Activated CD4-positive, alpha-beta T cell treated with anti-CD3 and anti-CD28 coated beads, Interleukin-2, Interleukin-6, amounts not matched to agents 100 ng/mL and 50 ng/mL, durations not matched to agents 16 hours and 8 hours (primary cell): ENCODE measurements around the gene MRPL36.

Experiments used
- DNase-seq: peaks from one replicate; pipeline ENCODE4 v3.0.0-alpha.2; 2020

The MRPL36 gene

DNA sequence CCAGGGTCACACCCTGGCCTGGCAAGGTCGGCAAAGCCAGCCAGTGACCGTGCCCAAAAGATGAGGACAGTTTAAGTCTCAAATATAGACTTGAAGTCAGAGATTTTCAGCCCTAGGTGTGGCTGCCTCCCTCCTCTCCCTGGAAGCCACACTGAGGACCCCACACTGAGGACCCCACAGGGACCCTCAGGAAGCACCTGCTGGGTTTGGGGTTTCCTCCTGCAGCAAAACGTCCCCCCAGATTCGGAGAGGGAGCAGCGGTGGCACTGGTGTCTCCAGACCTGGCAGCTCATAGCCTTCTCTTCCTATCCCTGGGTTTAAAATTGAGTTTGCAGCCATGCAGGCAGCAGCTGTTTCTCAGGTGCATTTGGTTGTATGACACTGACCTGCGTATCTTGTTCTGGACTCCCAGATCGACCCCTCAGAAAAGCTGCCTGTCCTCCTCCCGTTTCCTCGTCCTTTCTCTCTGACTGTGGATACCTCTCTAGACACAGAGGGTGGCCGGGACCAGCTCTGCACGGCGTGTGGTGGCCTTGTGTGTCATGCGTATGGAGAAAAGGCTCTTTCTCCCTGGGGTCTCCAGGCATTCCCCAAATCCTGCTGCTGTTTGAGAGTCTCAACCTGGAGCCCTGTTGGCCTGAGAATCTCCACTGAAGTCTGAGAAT lies 36.6 kb downstream of the MRPL36 start:
- no peak for DNase-seq

DNA sequence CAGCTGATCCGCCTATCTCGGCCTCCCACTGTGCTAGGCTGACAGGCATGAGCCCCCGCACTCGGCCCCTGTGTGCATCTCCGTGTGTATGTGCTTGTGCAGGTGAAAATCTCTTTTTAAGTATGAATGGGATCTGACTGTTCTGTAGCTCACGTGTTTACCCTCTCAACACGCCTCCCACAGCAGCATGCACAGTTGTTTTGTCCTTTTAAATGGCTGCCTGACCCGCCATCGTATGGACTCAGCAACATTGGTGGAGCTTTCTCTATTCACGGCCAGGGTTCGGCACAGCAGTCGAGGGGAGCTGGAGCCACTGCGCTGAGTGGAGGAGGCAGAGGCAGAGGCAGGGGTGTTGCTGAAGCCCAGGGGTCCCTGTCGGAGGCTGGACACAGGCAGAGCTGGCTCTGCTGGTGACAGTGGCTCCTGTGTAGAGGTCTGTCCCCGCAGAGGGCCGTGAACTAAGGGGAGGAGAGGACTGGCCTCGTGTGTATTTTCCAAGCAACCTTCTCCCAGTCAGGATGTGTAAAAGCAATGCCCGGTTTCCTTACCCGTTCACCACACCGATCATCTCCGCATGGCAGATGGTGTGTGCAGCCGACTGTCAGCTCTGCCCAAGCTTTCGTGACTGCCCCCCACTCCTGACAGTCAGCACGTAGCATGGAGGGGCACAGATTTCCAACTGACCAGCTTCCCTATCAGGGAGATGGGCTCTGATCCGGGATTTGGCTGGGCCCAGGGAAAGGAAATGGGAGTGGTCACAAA lies 37.3 kb downstream of the MRPL36 start:
- no peak for DNase-seq

DNA sequence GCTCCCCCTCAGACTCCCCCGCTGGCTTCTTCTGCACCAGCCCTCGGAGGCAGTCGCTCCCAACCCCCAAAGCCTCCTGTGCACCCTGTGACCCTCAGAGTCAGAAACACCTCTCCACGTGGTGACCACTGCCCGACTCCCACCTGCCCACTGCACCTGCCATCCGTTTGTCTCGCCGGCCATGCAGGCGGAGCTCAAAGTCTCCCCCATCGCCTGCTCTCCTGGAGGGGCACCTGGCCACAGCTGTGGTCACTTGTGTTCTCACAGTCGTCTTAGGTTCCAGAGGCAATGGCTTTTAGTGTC lies 38.2 kb downstream of the MRPL36 start:
- no peak for DNase-seq

DNA sequence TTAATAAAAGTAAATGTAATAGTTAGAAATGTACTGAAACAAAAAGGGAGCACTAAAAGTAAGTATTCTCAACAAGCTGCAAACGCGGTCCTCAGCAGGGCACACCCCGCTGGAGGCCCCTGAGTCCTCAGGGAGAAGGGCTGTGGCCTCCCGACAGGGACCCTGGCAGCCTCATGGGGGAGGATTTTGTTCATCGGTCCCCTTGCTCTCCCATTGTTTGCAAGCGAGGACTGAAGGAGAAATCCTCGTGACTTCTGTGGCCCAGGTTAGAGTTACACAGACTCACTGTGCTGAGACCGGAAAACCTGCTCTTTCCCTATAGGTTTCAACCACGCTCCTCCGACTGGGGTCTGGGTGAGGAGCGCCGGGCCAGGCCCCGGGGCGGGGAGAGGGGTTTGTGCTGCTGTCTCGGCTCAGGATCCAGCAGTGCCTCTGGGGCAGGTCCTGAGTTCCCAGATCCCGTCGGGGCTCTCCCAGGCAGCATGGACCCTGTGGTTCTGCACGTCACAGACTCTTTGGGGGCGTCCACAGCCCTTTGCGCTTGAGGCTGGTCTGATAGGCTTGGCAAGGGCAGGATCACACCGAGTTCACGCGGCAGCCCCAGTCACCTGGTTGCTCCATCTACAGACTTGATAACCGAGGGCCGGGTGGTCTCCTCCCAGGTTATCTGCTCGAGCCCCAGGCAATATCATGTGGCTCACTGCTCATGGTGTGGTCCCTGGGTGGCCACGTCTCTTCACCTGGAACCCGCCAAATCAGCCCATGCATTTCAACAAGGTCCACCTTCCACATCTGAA lies 38.8 kb downstream of the MRPL36 start:
- DNase-seq, result no peak

DNA sequence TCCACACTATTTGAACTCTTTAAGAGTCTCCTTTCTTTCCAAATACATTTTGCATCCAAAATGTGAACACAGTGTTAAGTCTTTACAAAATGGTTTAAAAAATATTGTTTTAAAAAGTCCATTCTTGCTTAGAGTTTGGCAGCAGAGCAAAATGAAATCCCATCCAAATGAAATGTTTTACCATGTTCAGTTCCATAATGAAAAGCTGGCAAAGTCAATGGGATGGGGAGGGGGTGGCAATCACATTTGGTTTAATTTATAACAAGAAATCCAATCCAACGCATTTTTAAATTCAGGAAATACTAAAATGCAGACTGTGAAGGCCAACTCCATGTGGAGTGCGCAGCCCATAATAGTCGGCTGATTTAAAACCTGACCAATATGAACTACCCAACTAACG lies 39.4 kb downstream of the MRPL36 start:
- no peak for DNase-seq

DNA sequence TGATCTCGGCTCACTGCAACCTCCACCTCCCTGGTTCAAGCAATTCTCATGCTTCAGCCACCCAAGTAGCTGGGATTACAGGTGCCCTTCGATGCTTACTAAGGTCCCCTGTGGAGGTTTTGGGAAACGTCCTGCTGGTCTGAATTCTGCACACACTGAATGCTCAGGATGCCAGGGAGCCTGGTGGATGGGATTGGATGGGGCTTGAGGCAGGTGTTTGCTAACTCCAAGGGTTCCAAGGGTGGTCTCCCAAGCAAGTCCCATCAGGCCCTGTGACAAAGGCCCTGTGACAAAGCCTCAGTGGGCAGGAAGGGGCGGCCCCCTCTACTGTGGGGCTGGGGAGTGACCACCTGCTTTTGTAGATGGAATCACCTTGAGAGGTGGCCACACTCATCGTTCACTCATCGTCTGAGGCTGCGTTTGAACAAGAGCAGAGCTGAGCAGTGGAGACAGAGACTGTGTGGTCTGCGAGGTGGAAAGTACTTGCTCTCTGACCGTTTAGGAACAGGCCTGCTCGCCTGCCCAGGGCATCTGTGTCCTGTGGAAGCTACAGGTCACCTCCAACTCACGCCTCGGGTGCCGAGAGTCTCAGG lies 40.2 kb downstream of the MRPL36 start:
- DNase-seq, result no peak

DNA sequence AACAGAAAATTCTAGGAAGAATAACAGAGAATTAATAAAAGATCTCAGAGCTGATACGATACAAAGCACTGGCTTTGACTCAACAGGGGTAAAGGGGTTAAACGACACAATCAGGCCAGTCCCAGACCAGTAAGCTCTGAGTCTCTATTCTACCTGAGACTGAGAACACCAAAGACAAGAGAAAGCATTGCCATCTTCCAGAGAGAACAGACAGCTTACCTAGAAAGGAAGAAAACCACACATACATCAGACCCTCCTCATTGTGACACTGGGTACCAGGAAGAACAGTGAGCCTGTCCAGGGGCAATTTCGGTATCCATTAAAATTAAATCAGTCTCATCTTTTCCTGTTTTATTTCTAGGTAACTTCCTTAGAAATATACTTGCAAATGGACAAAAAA lies 41.1 kb downstream of the MRPL36 start:
- DNase-seq, result no peak

DNA sequence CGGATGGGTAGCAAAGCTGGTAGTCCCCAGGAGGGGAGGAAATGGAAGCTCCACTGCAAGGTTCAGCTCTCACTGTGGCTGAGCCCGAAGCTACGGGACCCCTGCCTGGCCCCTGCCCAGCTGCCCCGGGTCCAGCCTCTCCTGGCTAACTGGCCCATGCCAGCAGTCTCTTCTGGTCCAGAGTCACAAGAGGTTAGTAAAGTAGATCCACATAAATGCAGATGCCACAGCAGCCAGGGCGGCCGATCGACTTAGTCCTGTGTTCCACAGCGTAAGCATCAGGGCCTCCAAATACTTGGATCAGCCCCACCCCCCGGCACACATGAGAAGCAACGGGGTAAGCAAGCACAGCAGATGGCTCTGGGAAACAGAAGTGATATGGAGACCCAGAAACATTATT lies 42.1 kb downstream of the MRPL36 start:
- no peak for DNase-seq

DNA sequence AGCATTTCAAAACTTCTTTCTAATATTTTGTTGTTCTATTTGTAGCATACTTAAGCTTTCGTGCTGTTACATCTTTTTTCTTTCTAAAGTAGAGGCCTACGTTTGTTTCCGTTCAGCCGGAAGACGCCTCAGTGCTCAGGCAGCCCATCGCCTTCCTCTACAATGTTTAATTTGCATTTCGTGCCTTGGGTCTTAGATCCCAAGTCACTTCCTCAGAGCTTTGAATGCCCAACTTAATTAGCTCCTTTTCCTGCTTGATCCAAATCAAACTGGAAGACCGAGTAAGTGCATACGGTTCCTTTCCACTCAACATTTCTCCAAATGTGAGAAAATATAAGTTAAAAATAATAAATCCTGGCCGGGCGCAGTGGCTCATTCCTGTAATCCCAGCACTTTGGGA lies 43.2 kb downstream of the MRPL36 start:
- no peak for DNase-seq

DNA sequence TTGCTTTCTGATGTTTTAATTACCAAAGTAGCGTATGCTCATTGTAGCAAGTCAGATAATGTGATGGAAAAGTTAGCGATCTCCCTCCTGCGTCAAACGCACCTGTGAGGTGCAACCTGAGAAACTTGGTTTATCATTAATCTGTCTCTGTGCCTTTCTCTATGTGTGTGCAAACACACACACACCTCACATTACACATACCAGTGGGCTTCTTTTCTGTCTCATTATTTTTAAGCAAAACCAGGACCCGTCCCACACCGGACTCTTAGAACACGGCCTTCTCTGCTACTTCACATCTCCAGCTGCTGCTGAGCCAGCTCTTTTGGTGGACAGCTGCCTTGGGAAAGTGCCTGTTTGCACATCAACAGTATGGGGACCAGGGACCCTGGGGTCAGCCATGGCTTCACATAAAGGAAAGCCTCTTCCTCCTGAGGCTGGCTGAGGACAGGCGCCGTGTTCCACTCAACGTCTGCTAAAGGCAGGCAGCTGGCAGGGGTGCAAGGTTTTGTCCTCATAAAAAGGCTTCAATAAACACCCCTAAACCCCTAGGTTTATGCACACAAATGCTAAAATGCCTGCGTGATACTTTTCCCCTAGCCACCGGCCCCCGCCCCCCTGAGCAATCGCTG lies 44.2 kb downstream of the MRPL36 start:
- no peak for DNase-seq

DNA sequence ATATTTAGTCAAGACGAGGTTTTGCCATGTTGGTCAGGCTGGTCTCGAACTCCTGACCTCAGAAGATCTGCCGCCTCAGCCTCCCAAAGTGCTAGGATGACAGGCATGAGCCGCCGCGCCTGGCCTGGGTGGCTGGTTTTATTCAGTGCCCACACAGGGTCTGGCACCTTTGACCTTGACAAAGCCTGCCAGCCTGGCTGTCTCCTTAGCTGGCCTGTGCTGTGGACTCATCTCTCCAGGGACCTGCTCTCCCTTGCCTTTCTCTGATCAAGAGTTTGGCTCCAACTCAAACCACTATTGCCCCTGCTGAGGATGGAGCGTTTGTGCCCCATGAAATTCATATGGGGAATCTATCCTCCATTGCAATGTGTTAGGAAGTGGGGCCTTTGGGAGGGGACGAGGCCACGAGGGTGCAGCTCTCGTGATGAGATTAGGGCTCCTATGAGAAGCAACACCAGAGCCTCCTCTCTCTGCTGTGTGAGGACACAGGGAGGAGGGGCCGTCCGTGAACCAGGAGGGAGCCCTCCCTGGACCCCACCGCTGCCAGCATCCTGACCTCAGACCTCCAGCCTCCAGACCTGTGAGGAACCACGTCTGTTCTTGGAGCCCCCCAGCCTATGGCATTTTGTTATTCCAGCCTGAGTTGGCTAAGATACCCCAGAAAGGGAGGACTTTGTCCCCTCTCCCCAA lies 45.0 kb downstream of the MRPL36 start:
- DNase-seq, result no peak

DNA sequence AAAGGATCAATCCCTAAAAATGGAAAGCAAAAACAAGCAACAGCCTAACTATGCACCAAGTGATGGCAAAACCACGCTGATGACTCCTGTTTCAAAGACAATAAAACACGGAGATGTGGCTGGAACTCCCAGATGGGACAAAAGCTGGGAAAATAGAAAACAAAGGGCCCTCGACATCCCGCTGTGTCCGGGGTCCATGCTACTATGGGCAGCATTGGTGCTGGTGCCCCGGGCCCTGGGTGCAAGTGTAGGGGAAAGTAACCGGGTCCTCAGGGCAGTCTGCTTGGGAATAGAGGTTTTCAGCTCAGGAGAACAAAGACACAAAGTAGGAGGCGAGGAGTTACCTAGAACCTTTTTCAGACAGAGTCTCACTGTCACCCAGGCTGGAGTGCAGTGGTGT lies 46.1 kb downstream of the MRPL36 start:
- DNase-seq, result no peak

DNA sequence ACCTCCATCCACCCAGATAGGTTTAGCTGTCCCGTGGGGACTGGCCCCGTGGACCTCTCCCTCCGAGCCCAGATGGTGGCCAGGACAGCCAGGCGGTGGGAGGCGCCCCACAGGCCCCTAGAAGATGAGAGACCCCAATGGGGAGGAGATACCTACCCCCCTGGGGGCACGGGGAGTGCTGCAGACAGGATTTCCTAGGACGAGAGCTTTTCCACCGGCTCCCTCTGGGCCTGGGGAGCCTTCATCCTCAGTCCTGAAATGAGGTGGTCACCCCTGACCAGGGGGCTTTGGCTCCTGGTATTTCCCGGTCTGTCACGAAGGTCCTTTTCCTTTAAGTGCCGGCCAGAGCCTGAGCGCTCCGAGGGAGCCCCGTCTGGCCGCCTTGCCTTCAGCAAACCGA lies 46.8 kb downstream of the MRPL36 start:
- no peak for DNase-seq

DNA sequence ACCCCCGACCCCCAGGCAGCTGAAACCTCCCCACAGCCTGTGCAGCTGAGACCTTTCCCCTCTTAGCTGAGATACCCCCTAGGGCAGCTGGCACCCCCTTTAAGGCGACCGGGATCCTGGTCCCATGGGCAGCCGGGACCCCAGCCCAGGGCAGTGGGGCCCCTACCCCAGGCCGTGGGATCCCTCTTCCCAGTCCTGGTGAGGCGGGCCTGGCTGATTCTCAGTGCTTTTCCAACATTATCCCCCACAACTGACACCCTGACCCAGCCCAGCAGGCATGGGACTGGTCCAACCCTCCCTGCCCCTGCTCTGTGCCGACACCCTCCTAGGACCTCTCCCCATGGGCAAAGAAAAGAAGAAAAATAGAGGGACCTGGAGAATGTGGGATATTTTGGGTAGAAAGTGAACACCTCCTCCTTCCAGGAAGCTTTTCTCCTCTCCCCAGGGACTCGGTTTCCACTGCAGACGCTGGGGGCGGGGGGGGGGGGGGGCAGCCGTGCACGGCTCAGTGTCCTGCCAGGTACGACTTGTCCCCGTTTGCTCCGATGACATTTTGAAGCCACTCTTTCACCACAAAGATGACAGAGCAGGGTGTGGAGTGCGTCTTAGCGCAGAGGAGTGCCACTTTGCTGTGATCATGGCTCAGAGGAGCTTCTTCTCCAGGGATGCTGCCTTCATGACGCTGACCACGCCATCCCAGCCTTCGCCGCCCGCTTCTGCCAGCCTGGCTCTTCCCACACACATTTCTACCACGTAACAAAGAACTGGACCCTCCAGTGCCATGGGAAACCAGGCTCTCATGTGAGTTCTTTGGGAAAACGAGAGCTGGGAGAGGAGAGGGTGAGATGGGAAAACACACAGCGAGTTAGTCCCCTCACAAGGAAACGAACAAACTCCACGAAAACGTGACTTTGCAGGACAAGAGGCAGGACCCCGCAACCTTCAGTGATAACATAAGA lies 47.5 kb downstream of the MRPL36 start:
- no peak for DNase-seq

DNA sequence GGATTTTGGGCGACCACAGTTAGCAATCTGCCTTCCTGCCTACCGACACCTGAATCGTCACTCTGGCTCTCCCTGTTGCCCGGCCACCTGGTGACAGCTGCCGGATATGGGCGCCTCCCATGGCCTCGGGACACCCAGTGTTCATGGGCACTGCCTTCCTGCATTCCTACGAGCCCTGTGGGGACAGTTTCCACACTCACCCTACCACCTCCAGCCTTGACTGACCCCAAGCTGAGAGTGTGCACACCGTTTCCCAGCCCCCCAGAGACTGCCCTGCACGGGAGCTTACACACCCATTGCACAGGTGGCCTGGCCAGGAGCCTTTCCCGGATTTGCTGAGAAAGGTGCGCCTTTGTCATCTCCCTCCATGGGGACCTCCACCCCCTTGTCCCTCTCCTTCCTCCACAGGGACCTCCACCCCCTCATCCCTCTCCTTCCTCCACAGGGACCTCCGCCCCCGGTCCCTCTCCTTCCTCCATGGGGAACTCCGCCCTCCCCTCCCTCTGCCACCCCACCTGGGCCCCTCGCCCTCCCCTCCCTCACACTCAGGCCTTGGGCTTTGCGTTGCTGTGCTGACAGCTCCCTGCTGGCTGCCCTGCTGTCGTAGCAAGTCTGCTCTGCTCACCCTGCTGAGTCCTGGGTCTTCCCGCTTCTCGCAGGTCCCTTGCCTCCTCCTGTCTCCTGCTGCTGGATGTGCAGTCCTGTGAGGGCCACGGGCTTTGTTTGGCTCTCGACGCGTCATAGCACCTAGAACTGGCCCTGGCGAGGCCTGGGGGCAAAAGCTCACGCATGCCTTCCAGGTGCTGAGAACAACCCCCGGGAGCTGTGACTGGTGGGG lies 48.4 kb downstream of the MRPL36 start:
- DNase-seq, result no peak

DNA sequence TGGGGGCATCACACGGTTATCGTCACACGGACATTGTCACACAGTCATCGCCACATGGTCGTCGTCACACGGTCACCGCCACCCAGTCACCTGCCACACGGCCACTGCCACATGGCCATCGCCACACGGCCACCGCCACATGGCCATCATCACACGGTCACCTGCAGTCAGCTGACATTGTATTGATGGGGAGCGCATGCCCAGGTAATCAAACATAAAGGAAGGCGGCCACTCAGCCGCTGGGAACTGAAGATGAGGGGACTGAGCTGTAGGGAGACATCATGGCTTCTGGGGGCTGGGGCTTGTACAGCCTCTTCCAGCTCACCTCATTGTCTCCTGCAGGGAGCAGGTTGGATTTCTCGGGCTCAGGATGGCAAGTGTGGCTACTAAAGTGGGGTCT lies 49.2 kb downstream of the MRPL36 start:
- no peak for DNase-seq

DNA sequence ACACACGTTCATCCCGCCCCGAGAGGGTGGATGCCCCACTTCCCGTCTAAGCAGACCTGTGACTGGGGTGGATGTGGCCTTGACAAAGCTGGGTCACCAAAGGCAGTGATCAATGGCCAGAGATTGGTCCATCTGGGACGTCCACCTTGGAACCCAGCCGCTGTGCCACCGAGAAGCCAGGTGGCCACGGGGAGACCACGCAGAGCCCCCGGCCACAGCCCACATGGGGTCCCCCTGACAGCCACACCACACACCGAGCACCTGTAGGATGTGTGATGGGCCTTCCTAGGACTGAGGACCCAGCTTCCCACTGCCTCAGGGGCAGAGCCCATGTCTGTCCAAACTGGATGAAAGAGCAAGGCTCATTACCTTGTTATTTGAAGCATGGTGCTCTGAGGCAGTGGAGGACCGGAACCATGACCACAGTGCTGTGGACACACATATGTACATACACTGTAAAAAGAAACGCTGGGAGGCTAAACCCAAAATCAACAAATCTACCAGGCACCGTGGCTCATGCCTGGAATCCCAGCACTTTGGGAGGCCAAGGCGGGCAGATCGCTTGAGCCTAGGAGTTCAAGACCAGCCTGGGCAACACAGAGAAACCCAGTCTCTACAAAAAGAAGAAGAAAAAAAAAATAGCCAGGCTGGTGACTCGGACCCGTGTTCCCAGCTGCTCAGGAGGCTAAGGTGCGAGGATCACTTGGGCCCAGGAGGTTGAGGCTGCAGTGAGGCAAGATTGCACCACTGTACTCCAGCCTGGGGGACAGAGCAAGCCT lies 50.1 kb downstream of the MRPL36 start:
- DNase-seq, result no peak

DNA sequence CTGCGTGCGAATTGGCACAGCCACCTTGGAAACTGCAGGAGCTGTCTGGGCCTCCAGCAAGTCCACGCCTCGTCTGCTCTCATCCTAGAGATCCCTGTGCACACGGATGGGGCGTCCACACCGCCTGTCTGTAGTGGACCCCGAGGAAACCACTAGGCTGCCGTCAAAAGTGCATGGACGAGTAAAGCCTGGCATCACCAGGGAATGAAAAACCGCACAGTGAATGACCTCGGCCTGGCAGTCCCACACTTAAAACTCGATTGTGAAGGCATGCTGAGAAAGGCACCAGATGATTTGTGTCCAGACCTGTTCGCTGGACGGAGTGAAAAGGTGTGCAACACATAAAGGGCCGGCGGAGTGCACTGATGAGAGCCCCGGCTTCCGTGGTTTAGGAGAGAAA lies 50.8 kb downstream of the MRPL36 start:
- DNase-seq, result no peak
